HG03095 (cell line): ENCODE results near the gene CHI3L1.
"Not testable (repeated sequence)": the region's sequence is repeated elsewhere in the genome, so short reads cannot be mapped to it uniquely, and the experiment has no call there.

Experiments used
- ATAC-seq: cut with Tn5 transposase; IDR thresholded peaks from one replicate; pipeline ENCODE4 v1.9.1; 2021; ENCODE audit warnings: moderate library complexity; ENCODE audit not compliant: unreplicated experiment

CHI3L1 gene

DNA sequence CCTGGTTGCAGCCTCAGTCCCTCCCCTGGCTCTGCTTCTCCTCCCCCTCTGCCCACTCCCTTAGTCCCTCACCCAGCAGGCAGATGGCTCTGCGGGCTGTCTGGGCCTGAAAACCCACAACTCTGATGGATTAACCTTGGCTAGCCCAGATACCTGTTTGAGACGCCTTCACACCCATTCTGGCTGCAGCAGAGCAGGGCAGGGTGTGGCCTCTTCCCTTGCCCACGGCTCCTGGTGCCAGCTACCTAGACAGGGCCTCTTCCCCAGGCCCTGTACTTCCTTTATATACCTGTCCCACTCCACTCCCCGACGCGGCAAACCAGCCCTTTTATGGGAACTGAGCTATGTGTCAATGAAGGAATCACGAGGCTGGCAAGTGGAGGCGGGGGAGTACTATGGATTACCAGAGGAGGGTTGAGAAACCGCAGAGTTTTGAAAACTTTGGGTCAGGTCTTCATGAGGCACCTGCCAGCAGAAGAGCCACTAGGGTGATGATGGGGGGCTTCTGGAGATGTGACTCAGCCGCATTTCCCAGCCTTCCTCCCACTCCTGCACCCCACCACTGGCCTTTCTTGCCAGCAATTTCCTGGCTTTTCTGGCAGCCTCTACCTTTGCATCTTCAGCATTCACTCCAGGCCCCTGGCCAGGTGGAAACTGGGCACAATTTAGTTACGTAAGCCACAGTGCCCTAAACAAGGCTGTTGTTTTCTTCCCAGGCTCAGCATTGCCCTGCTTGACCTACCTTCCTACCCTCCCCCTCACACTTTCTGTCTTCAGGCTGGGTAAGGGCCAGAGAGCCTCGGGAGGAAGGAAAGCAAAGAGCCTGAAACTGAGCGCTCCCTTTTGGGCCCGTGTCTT, at the start of gene CHI3L1:
Gene CHI3L1, minus strand, starts transcription at position 259 of the 858 bp plus-strand sequence. Its CDS starts 81 bp downstream, at position 178.
- no peak for ATAC-seq

DNA sequence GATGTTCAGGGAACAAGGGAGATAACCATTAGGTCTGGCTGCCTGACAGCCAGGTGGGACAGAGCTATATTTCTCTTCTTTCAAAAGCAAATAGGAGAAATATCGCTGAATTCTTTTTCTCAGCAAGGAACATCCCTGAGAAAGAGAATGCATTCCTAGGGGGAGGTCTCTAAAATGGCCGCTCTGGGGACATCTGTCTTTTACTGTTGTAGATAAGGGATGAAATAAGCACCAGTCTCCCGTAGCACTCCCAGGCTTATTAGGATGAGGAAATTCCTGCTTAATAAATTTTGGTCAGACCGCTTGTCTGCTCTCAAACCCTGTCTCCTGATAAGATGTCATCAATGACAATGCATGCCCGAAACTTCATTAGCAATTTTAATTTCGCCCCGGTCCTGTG, 48.4 kb upstream of the CHI3L1 start:
- not testable (repeated sequence) for ATAC-seq

DNA sequence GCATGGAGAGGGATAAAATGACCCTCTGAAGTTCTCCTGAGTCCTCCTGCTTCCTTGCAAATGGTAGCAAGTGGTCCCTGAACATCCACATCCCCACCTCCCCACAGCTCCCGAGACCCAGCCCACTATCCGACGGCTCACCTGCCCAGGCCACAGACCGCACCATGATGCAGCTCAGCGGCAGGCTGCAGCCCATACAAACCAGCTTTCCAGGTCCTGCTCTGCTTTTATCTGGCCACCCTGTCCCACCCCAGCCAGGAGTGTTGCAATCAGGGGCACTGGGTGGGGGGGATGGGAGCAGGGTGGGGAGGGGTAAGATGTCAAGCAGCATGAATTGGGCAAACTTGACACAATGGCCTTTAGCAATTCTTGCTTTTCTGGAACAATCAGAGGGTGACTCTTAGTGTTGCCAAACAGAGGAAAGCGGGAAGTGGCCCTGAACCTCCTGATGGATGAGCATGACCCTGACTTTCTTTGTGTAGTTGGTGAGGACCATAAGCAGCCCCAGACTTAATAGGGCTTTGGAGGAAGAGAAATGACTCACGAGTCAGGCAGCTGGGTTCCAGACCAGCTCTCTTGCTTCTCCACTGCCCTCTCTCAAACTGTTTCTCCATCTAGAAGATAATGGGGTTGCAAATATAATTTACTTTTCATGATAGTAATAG, 43.1 kb upstream of the CHI3L1 start, which contains the start of gene CHIT1:
Gene CHIT1, minus strand, starts transcription at position 203 of the 665 bp plus-strand sequence. Its CDS starts 37 bp downstream, at position 166.
- no peak for ATAC-seq

DNA sequence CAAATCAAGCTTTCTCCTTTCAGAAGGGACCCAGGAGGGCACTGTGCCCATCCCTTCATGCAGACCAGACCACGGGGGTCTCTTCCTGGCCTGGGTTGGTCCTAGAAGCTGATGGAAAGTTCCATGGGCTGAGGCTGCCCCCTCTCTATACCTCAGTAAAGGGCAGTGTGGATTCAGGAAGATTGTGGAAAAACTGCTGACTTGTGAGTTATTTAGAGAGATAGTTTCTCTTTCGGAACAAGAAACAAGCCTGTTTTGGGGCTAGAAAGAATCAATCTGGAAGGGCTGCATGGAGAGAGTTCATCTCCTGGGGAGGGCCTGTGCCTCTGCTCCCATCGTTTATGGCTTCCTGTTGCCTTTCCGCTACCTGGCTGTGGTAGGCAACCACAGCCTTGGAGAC, 42.2 kb upstream of the CHI3L1 start:
- ATAC-seq: no peak

DNA sequence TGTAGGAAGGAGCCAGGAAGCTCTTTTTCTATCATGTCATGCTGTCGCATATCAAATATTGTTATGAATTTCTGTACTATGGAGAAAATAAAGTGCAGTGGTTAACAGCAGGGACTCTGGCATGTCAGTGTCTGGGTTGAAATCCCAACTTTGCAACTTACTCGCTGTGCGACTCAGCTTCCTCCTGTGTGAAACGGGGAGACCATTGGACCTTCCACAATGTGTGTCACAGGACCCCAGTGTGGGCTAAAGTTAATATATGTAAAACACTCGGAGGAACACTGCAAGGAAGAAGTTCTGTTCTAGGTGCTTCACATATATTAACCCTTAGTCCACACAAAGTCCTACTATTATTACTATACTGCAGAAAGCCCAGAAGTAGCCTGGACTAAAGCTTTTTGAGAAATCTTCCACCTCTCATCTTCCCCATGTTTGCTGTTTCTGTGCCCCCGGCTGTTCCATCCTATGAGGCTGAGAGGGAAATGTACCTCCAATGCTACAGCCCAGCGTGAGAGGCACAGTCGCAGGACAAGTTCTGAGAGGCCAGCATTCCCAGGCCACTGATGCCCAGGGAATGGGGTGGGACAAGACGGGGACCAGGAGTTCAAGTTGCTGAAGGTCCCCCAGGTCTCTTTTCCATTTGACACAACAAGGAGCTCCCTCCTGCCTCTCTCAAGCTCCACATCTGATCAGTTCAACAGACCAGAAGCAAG, 41.0 kb upstream of the CHI3L1 start:
- no peak for ATAC-seq

DNA sequence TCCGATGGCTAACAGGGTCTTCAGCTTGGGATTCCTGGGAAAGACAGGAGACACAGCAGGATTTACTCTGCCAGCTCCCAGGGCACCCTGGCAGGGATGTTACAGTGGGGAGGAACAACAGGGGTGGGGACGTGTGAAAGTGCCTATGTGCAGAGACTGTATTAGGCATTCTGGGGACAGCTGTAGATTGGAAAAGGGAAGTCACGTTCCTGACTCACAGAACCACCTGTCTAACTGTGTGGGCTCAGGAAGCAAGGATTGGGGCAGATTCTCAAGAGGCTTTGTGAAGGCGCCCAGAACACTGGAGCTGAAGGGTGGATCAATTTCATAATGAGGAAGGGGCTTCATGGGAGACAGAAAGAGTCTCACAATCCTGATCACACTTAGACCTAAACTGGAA, 38.6 kb upstream of the CHI3L1 start:
- ATAC-seq: no peak

DNA sequence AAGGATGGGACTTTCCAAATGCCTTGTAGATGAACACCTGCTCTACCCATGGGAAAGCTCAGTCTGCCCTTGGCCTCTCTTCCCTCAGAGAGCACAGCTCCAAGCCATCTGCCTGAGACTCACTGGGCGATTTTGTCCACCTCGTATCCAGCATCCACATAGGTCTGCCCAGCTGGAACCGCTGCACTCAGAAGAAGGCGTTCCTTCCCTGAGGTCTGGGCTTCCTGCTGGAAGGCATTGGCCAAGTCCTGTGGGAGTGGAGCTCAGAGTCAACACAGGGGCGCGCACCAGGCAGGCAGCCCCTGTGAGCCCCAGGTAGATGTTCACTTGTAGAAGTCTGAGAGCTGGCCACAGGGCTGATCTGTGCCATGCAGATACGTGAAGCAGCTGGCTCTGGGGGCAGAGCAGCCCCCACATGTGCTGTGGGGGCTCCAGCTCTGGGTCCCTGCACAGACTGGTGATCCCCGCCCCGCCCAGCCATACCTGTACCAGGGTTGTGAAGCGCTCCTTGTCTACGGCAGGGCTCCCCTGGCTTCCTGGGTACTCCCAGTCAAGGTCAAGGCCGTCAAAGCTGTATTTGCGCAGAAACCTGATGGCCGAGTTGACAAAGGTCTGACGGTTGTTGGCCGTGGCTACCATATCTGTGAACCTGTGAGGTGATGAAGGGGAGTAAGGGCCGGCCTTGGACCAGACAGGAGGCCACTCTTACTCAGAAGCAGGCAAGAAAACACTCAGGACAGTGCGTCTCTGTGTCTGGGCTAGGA, 36.7 kb upstream of the CHI3L1 start:
- ATAC-seq: no peak

DNA sequence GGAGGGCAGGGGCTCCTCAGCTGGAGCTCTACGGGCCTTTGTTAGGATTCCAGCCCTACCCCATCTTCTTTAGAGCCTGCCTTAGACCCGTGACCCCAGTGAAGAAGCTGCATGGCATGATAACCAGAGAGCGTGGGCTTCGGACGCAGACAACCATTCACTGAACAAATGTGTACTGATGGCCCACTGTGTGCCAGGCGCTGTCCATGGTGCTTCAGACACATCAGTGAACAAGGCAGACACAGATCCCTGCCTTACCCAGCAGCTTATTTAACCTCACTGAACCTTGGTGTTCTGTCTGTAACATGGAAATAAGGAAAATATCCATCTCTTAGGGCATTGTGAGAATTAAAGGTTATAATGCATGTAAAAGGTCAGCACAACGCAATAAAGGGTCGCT, 33.4 kb upstream of the CHI3L1 start:
- no peak for ATAC-seq

DNA sequence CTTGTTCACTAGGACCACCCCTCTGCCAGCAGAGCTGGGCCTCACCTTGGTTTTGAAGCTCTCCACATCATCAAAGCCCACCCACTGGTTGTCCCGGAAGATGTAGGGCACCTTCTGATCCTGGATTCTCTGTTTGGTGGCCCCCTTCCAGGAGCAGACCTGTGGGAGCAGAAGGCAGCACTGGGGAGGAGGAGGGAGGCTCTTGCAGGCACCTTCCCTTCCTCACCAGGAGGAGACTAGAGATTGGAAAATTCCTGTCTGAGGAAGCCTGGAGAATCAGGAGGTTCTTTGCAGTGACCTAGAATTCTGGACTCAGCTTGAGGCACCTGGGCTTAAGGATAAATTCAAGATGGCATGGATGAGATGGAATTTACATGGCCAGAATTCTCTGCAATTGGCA, 32.7 kb upstream of the CHI3L1 start:
- ATAC-seq: no peak

DNA sequence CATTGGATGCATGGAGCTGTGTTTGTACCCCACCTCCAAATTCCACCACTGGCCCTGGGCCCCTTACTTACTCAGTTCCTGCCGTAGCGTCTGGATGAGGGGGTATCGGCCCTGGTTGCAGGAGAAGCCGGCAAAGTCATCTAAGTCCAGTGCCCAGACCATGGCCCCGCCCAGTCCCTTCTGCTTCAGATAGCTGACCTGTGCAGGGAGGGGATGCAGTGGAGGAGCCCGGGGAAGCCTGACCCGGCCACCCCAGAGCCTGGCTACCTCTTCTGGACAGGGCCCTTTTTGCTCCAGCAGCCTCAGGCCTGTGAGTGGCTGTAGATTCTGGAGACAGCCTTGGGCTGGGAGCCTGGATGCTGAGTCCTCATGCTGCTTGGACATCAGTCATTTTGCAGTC, 31.2 kb upstream of the CHI3L1 start:
- no peak for ATAC-seq

DNA sequence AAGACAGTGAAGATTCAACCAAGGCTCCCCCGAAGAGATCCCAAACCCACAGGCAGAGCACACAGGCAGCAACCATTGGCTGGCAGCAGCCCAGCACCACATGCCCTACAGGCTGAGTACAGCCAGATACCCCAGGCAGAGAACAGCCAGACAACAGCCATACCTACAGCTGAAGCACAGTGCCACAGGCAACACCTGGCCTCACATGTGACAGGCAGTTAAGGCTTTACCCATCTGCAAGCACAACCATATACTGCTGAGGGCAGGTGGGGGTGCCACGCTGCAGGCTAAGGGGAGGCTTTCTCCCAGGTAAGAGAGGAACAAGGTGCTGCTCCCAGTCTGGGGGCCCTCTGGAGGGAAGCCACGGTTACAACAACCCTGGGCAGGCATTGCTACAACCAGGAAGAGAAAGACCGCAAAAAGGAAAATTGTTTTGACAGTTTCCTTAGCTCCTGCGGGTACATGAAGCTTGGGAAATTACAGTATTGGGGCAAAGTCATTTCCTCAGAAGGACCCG, 30.7 kb upstream of the CHI3L1 start:
- ATAC-seq: no peak

DNA sequence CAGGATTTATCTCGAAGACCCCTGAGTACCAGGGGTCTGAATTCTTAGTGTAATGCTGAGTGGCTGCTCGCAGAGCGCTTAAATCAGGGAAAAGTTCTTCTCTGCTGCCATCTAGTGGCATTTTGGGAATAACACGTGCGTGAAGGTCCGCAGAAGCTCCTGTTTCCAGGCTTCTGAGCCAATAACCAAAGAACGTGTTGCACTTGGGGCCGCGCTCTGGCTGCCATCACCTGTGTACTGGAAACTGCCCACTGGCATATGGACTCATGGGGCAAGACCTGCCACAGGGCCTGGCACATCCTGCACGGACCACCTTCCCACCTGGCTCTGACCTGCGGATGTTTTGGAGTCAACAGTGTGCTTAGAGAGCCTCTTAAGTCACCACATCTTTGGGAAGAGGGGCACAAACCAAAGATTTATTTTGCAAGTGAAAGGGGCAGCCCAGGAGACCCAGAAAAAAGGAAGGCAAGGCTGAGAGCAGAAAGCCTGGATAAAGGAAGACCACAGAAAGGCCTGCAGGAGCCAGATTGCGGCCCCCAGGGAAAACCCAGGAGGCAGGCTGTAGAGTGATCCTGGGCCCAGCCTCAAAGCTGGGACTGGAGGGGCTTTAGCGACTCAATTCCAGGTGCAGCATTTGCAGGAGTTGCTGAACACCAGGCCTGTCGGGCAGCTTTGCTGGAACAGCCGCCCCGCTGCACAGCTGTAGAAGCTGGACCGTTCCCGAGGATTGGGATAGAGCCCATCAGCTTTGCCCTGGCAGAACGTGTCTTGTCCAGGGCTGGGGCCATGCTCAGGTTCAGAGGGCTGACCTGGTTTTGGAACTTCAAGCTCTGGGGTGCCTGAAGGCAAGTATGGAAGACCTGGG, 30.0 kb upstream of the CHI3L1 start:
- no peak for ATAC-seq

DNA sequence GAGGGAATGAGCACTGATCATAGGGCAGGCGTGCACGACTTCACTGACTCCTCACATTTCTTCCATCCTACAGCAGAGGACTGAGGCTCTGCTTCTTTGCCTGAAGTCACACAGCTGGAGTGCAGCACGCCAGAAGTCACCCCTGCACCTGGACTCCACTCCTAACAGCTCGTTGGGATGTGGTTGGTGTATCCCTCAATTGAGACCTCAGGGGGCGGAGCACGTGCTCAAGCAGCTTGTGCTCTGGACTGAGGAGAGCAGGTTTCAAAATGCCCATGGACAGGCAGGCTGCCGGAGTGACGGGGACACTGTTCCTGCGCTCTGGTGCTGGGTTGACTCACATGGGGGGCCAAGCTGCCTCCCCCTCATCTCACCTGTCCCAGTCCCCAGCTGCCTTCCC, 29.1 kb upstream of the CHI3L1 start:
- no peak for ATAC-seq

DNA sequence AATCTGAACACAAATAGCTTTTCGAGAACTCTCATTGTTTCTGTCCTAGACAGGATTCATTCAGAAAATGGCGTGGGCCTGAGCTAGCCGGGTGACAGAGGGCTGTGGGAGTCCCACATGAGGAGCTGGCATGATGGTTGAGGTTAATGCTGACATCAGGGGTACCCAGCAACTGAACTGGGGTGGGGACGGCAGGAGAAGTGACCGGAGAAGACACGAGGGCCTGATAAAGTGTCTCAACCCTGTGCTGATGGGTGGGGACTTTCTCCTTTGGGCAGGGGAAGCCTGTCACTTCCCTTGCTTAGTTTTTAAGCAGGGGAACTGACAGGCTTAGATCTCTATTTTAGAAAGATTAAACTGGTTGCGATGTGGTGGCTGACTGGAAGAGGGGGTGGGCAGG, 28.4 kb upstream of the CHI3L1 start:
- no peak for ATAC-seq

DNA sequence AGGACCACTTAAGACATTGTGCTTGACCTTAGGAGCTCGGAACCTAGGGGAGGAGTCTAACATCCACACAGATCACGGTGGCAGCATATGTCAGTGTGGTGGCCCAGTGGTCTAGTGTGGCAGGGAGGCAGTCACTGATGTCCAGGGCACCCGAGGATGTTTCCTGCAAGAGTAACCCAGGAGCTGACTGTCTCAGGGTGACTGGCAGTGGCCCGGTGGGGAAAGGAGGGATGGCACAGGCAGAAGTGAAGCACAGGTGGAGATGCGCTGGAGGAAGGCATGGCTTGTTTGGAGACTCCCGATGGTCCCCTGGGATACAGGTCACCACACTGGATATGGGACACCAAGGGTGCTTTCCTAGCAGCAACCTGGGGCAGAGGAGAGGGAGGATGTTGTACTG, 26.6 kb upstream of the CHI3L1 start:
- ATAC-seq: no peak

DNA sequence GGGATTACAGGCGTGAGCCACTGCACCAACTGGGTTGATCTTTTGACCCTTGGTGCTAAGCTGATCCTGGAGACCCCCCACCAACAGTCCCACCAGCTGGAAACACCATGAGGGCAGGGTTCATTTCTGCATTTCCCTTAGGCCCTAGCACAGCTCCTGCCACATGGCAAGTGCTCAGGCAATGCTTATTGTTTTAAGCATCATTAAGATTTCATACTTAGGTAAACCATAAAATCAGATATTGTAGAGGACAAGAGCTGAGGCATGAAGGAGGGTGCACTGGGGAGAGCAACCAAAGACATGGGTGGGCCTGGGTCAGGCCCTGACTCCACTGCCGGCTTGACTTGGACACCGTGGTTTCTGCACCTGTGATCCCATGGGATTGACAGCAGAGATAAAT, 25.3 kb upstream of the CHI3L1 start:
- ATAC-seq: no peak

DNA sequence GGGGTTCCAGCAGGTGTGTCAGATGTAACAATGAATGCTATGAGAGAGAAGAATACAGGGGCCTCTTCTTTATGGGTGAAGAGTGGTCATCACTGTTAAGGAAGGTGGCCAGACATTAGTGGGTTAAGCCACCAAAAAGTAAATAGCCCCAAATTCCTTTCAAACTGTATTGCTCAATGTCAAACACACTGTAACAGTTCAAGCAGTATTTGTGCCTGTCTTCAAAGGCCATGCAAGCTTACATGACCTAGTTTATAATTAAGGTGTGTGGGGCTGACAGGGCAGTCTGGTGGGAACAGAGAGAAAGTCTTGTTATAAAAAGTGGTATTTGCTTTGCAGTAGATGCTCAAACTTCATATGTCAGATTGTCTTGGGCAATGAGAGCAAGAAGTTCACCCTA, 24.5 kb upstream of the CHI3L1 start:
- no peak for ATAC-seq

DNA sequence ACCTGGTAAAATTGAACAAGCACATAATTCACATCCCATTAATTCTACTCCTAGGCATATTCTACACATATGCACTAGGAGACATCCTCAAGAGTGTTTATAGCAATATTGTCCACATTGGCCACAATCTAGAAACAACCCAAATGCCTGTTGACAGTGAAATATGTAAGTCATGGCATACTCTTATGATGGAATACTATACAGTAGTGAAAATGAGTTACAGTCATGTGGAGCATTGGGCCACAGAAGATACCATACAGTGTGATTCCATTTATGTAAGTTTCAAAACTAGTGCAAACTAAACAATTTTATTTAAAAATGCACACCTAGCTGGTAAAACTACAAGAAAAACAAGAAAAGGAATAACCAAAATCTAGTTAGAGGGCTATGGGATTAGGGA, 23.8 kb upstream of the CHI3L1 start:
- no peak for ATAC-seq

DNA sequence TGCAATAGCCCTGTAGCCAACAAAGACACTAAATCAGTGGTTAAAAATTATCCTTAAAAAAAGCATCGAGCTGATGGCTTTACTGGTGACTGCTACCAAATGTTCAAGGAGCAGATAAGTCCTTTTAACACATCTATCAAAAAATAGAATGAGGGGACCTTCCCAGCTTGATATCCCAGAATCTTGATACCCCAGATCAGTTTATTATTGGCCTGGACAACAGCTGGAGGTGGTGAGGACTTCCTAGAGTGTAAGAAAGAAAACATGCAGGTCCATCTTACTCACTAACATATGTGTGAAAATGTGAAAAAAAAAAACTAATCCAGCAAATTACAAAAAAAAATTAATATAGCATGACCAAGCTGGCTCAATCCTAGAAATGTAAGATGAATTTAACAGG, 21.7 kb upstream of the CHI3L1 start:
- no peak for ATAC-seq

DNA sequence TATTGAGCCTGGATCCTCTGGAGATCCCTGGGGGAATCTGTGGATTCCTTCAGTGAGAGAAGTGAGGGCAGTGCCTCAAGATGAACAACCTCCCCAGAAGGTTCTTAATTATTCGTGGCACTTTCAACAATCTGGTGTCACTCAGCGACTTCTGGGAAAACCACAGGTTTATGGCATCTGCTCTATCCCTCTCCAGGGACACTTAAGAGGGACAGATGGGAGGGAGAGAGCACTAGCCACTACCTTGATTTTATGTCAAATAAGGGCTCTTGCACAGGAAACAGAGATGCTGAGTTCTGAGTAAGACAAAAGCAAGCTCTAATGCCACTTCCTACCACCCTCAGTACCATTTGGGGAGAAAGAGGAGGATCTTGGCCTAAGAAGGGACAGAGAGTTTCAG, 21.2 kb upstream of the CHI3L1 start:
- no peak for ATAC-seq
